ENCODE measurements around the gene TAB3.

The TAB3 gene

GRCh38 chrX:30887721-30888120 is 1.3 kb downstream of the TAB3 start:
- no peak for DNase-seq (ENCODE audit: low read depth in 2 of 2, low spot score in 1 of 2)

- no peak for DNase-seq (ENCODE audit: low read depth in 2 of 2, low spot score in 1 of 2)
These were observed 1.8 kb downstream of the TAB3 start for GRCh38 chrX:30887288-30887687.

GRCh38 chrX:30885136-30885535 is 3.9 kb downstream of the TAB3 start:
- DNase-seq (ENCODE audit: low read depth in 2 of 2, low spot score in 1 of 2), result no peak

- no peak for DNase-seq (ENCODE audit: low read depth in 2 of 2, low spot score in 1 of 2)
These were observed 5.9 kb downstream of the TAB3 start for GRCh38 chrX:30883138-30883537.

- DNase-seq (ENCODE audit: low read depth in 2 of 2, low spot score in 1 of 2), result no peak
These were observed 7.3 kb downstream of the TAB3 start for GRCh38 chrX:30881797-30882196.

GRCh38 chrX:30881390-30881789 is 7.7 kb downstream of the TAB3 start:
- DNase-seq (ENCODE audit: low read depth in 2 of 2, low spot score in 1 of 2), result no peak

GRCh38 chrX:30880058-30880457 is 9.0 kb downstream of the TAB3 start:
- no peak for DNase-seq (ENCODE audit: low read depth in 2 of 2, low spot score in 1 of 2)

- DNase-seq (ENCODE audit: low read depth in 2 of 2, low spot score in 1 of 2), result no peak
These were observed 12.7 kb downstream of the TAB3 start for GRCh38 chrX:30876367-30876766.

- no peak for DNase-seq (ENCODE audit: low read depth in 2 of 2, low spot score in 1 of 2)
These were observed 13.1 kb downstream of the TAB3 start for GRCh38 chrX:30875957-30876356.

GRCh38 chrX:30874851-30875250 is 14.2 kb downstream of the TAB3 start:
- DNase-seq (ENCODE audit: low read depth in 2 of 2, low spot score in 1 of 2), result no peak

- no peak for DNase-seq (ENCODE audit: low read depth in 2 of 2, low spot score in 1 of 2)
These were observed 18.5 kb downstream of the TAB3 start for GRCh38 chrX:30870572-30870971.

GRCh38 chrX:30865612-30866011 is 23.4 kb downstream of the TAB3 start:
- no peak for DNase-seq (ENCODE audit: low read depth in 2 of 2, low spot score in 1 of 2)

GRCh38 chrX:30865015-30865414 is 24.0 kb downstream of the TAB3 start:
- DNase-seq (ENCODE audit: low read depth in 2 of 2, low spot score in 1 of 2), result no peak

GRCh38 chrX:30864383-30864785 is 24.7 kb downstream of the TAB3 start:
- no peak for DNase-seq (ENCODE audit: low read depth in 2 of 2, low spot score in 1 of 2)

GRCh38 chrX:30863974-30864373 is 25.1 kb downstream of the TAB3 start:
- DNase-seq (ENCODE audit: low read depth in 2 of 2, low spot score in 1 of 2), result no peak

GRCh38 chrX:30858098-30858497 is 31.0 kb downstream of the TAB3 start:
- DNase-seq (ENCODE audit: low read depth in 2 of 2, low spot score in 1 of 2), result no peak

- no peak for DNase-seq (ENCODE audit: low read depth in 2 of 2, low spot score in 1 of 2)
These were observed 37.6 kb downstream of the TAB3 start for GRCh38 chrX:30851449-30851848.

- DNase-seq (ENCODE audit: low read depth in 2 of 2, low spot score in 1 of 2), result no peak
These were observed 53.7 kb downstream of the TAB3 start for GRCh38 chrX:30835373-30835772.

- DNase-seq (ENCODE audit: low read depth in 2 of 2, low spot score in 1 of 2), result no peak
These were observed 55.2 kb downstream of the TAB3 start for GRCh38 chrX:30833896-30834295.

GRCh38 chrX:30831082-30831481 is 58.0 kb downstream of the TAB3 start:
- no peak for DNase-seq (ENCODE audit: low read depth in 2 of 2, low spot score in 1 of 2)

GRCh38 chrX:30830326-30830943 is 58.6 kb downstream of the TAB3 start:
- no peak for DNase-seq (ENCODE audit: low read depth in 2 of 2, low spot score in 1 of 2)

- DNase-seq (ENCODE audit: low read depth in 2 of 2, low spot score in 1 of 2), result no peak
These were observed 64.8 kb downstream of the TAB3 start for GRCh38 chrX:30824275-30824674.

GRCh38 chrX:30822764-30823163 is 66.3 kb downstream of the TAB3 start:
- no peak for DNase-seq (ENCODE audit: low read depth in 2 of 2, low spot score in 1 of 2)
